Fibroblast of villous mesenchyme (primary cell): ENCODE measurements around the gene PACS1. TPM values are rescaled to one million over a fixed set of nuclear protein-coding genes. Genes with fewer than 3 reads are reported as not detected.

Source experiments
- DNase-seq: peaks from one replicate; pipeline ENCODE4 v3.0.0-alpha.2; 2010; ENCODE audit warnings: low read depth
- H3K4me3 ChIP-seq: 2 replicates; pipeline ENCODE4 v1.5.1; 2011; ENCODE audit warnings: low read depth, mild to moderate bottlenecking, low read length
- CTCF ChIP-seq: IDR thresholded peaks from 2 replicates; pipeline ENCODE4 v1.5.1; 2012; ENCODE audit warnings: low read depth, mild to moderate bottlenecking, low read length; ENCODE audit not compliant: insufficient read depth
- total RNA-seq: library from RNA; depleted of rRNA; stranded (reverse); fragments of >200 nt; gene quantifications from 2 replicates; pipeline ENCODE4 v1.2.3, GENCODE V29; 2012

Gene PACS1
- total RNA-seq, 1 donor = 36.7 TPM

GRCh38 chr11:66228521-66228920 is 158.4 kb downstream of the PACS1 start:
- TF ChIP-seq CTCF = no peak
- H3K4me3 ChIP-seq = no peak overlapping the region
- no peak for DNase-seq

DNA sequence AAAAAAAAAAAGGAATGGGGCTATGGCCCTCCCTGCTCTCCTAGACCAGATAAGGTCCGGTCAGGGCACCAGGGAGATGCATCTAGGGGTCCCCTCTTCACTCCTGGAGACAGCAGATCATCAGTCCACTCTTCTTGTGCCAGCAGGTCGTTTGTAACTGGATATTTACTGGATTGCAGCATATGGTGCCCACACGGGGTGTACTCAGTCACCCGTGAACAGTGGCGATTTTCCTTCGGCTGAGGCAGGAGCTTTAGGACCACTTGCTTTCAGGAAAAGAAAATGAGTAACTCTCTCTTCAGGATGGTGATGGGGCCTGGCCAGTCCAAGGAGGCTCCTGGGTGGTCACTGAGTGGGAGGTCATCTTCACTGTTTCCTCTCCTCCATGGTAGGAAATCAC is 160.1 kb downstream of the PACS1 start:
- H3K4me3 ChIP-seq = no peak overlapping the region
- no peak for TF ChIP-seq CTCF
- no peak for DNase-seq

DNA sequence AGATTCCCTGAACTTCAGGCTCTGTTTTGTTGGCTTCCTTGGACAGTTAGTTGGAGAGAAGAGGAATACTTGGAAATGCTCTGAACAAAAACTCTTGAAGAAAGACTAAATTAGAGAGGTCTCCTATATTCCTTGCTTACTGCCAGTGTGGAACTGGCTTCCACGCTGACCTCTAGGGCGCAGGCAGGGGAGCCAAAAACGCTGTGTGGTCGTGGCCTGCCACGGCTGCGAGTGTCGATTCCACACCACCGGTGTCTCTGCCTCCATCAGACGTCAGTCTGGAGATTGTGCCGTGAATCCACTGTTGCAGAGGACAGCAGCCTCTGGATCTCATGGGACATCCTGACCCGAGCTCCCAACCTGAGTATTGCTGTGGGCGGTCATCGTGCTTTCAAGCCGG is 160.9 kb downstream of the PACS1 start:
- H3K4me3 ChIP-seq = no peak overlapping the region
- DNase-seq = no peak
- no peak for TF ChIP-seq CTCF

GRCh38 chr11:66231561-66231960 is 161.5 kb downstream of the PACS1 start:
- TF ChIP-seq CTCF = no peak
- H3K4me3 ChIP-seq = no peak overlapping the region
- no peak for DNase-seq

GRCh38 chr11:66232769-66233168 is 162.7 kb downstream of the PACS1 start:
- H3K4me3 ChIP-seq = no peak overlapping the region
- TF ChIP-seq CTCF = no peak
- no peak for DNase-seq

DNA sequence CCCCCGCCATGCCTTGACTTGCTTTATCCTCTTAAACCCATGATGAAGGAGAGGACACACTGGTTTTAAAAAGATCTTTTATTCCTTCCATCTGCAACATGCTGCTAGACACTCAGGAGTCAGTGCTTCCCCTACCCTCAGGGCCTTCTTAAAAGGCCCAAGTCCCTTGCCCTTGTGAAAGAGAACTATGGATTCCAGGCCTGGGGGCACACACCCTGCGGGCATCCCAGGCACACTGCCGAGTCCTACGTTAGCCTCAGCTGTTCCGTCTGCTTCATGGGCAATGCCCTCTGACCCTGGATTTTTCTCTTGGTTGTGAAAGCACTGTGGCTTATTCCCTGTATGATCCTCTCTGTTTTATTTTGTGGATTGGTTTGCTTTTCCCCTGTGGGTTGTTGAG is 163.2 kb downstream of the PACS1 start:
- DNase-seq = no peak
- no peak for TF ChIP-seq CTCF
- no peak overlapping the region for H3K4me3 ChIP-seq

DNA sequence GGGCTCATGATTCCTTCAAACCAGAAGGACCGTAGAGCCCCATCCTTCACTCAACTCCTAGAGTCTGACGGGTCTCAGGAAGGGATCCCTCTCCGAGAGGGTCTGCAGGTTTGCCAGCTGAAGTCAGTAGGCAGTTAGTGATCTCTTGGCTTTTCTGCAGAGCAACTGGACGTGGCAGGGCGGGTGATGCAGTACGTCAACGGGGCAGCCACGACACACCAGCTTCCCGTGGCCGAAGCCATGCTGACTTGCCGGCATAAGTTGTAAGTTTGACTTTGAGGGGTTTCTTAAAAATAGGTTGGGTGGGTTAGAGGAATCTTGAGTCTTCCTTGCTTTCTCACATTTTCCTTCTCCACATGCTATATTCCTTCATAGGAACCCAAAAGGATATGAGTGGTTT is 165.1 kb downstream of the PACS1 start:
- no peak for TF ChIP-seq CTCF
- no peak overlapping the region for H3K4me3 ChIP-seq
- DNase-seq = no peak
